ENCODE measurements around the gene PLCL1.

DNA sequence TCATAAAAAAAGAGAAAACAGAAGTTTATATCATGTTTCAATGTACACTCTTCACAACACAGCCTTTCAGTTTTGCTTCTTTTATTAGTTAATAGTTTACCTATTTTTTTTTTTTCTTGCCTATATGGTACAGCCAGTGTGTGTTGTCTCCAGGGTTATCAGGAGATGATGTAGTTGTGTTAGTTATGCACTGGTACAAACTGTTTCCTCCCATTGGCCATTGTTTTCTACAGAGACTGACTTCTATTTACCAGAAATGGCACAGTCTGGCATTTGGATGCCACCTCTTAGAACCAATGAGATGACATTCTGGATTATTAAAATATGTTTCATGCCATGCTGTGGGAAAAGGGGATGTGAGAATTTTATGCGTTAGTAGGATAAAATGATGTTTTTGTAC lies 339.4 kb downstream of the PLCL1 start:
- TF ChIP-seq, protein P1, sequence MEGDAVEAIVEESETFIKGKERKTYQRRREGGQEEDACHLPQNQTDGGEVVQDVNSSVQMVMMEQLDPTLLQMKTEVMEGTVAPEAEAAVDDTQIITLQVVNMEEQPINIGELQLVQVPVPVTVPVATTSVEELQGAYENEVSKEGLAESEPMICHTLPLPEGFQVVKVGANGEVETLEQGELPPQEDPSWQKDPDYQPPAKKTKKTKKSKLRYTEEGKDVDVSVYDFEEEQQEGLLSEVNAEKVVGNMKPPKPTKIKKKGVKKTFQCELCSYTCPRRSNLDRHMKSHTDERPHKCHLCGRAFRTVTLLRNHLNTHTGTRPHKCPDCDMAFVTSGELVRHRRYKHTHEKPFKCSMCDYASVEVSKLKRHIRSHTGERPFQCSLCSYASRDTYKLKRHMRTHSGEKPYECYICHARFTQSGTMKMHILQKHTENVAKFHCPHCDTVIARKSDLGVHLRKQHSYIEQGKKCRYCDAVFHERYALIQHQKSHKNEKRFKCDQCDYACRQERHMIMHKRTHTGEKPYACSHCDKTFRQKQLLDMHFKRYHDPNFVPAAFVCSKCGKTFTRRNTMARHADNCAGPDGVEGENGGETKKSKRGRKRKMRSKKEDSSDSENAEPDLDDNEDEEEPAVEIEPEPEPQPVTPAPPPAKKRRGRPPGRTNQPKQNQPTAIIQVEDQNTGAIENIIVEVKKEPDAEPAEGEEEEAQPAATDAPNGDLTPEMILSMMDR (IDR thresholded peaks at IDR 0.05): no peak
- no peak for TF ChIP-seq POLR2A (IDR thresholded peaks at IDR 0.05)
